HG03460 (cell line): ENCODE data around the gene GALNT14.
"Not testable (repeated sequence)": the region's sequence is repeated elsewhere in the genome, so short reads cannot be mapped to it uniquely, and the experiment has no call there.

Source experiments
- ATAC-seq: cut with Tn5 transposase; IDR thresholded peaks from one replicate; pipeline ENCODE4 v1.9.1; 2021; ENCODE audit not compliant: unreplicated experiment

GALNT14 gene

GRCh38 chr2:31138037-31138962, at the start of gene GALNT14:
Gene GALNT14 (minus strand): TSS chr2:31138440. CDS start chr2:31138086, 354 bp downstream.
- no peak for ATAC-seq

- ATAC-seq = no peak
Measured at GRCh38 chr2:31187166-31187565, 48.9 kb upstream of the GALNT14 start.

GRCh38 chr2:31183973-31184372, 45.7 kb upstream of the GALNT14 start:
- not testable (repeated sequence) for ATAC-seq

- no peak for ATAC-seq
Measured at GRCh38 chr2:31176742-31177141, 38.5 kb upstream of the GALNT14 start.

- no peak for ATAC-seq
Measured at GRCh38 chr2:31171142-31171541, 32.9 kb upstream of the GALNT14 start.

- no peak for ATAC-seq
Measured at GRCh38 chr2:31170071-31170698, 31.9 kb upstream of the GALNT14 start.

- ATAC-seq = no peak
Measured at GRCh38 chr2:31168291-31168690, 30.1 kb upstream of the GALNT14 start.

- no peak for ATAC-seq
Measured at GRCh38 chr2:31166925-31167324, 28.7 kb upstream of the GALNT14 start.

GRCh38 chr2:31163011-31163539, 24.8 kb upstream of the GALNT14 start:
- no peak for ATAC-seq

- ATAC-seq = no peak
Measured at GRCh38 chr2:31161637-31162036, 23.4 kb upstream of the GALNT14 start.

GRCh38 chr2:31151501-31151900, 13.3 kb upstream of the GALNT14 start:
- ATAC-seq = no peak

GRCh38 chr2:31150120-31150670, 12.0 kb upstream of the GALNT14 start:
- ATAC-seq = no peak

- ATAC-seq = no peak
Measured at GRCh38 chr2:31148514-31148913, 10.3 kb upstream of the GALNT14 start.

- ATAC-seq = no peak
Measured at GRCh38 chr2:31147645-31148044, 9.4 kb upstream of the GALNT14 start.

- no peak for ATAC-seq
Measured at GRCh38 chr2:31142110-31142509, 3.9 kb upstream of the GALNT14 start.

- ATAC-seq = no peak
Measured at GRCh38 chr2:31141443-31142085, 3.3 kb upstream of the GALNT14 start.

GRCh38 chr2:31140151-31140550, 1.9 kb upstream of the GALNT14 start:
- ATAC-seq = no peak

- ATAC-seq = no peak
Measured at GRCh38 chr2:31139671-31140070, 1.4 kb upstream of the GALNT14 start.

- no peak for ATAC-seq
Measured at GRCh38 chr2:31137211-31138036, 816 bp downstream of the GALNT14 start.

- ATAC-seq = no peak
Measured at GRCh38 chr2:31136732-31137131, 1.5 kb downstream of the GALNT14 start.
